K562 (cell line): Measurements from ENCODE around the gene DNAJB2. TPM values are rescaled to one million over a fixed set of nuclear protein-coding genes. Genes with fewer than 3 reads are reported as not detected.

ENCODE experiments used
- CC2D1A ChIP-seq: fragments of 450-650 bp; IDR thresholded peaks from 2 replicates; pipeline ENCODE4 v1.6.1; 2017; ENCODE audit warnings: mild to moderate bottlenecking
- CREM ChIP-seq: IDR thresholded peaks from 2 replicates; pipeline ENCODE4 v1.6.1; 2014; ENCODE audit warnings: antibody characterized with exemption, low read depth
- EP400 ChIP-seq: fragments of 450-650 bp; IDR thresholded peaks from 2 replicates; pipeline ENCODE4 v1.6.1; 2017; ENCODE audit warnings: antibody characterized with exemption, mild to moderate bottlenecking, moderate library complexity
- ESRRA ChIP-seq: fragments of 450-650 bp; IDR thresholded peaks from 2 replicates; pipeline ENCODE4 v1.6.1; 2014; ENCODE audit warnings: low read depth, mild to moderate bottlenecking, moderate library complexity, borderline replicate concordance
- L3MBTL2 ChIP-seq: fragments of 450-650 bp; IDR thresholded peaks from 2 replicates; pipeline ENCODE4 v1.6.1; 2016; ENCODE audit warnings: mild to moderate bottlenecking, moderate library complexity
- MEF2A ChIP-seq: IDR thresholded peaks from 2 replicates; pipeline ENCODE4 v1.6.1; 2011; ENCODE audit warnings: low read depth, mild to moderate bottlenecking, low read length, moderate library complexity; ENCODE audit not compliant: control insufficient read depth
- NR0B1 ChIP-seq: fragments of 450-650 bp; IDR thresholded peaks from one replicate; pipeline ENCODE4 v1.6.1; 2018; ENCODE audit warnings: mild to moderate bottlenecking, moderate library complexity; ENCODE audit not compliant: partially characterized antibody
- PHF8 ChIP-seq: fragments of 200-600 bp; sonication (generic); IDR thresholded peaks from 2 replicates; pipeline ENCODE4 v1.6.1; 2012; ENCODE audit warnings: mixed run types, mild to moderate bottlenecking, inconsistent platforms, low read length, moderate library complexity, borderline replicate concordance
- PKNOX1 ChIP-seq: fragments of 450-650 bp; IDR thresholded peaks from 2 replicates; pipeline ENCODE4 v1.6.1; 2016
- SMARCA5 ChIP-seq: fragments of 450-650 bp; IDR thresholded peaks from 2 replicates; pipeline ENCODE4 v1.6.1; 2016
- SOX6 ChIP-seq: fragments of 450-650 bp; IDR thresholded peaks from 2 replicates; pipeline ENCODE4 v1.6.1; 2014; ENCODE audit warnings: mild to moderate bottlenecking
- ZKSCAN8 ChIP-seq: fragments of 200-800 bp; sonication (Bioruptor generic); IDR thresholded peaks from 2 replicates; pipeline ENCODE4 v1.6.1; 2016; ENCODE audit warnings: missing genetic modification characterization, missing compliant biosample characterization
- ZNF561 ChIP-seq: fragments of 450-650 bp; formaldehyde crosslinking; conservative IDR thresholded peaks from 2 replicates; pipeline ENCODE4 v1.4.0; 2020; ENCODE audit warnings: mild to moderate bottlenecking, moderate library complexity
- polyA plus RNA-seq, 8 experiments: library from polyadenylated mRNA; depleted of rRNA in 4 of 8; stranded (reverse) in 5 of 8; unstranded in 3 of 8; fragments of >200 nt; fragmentation: Nextera tagmentation in 2 of 8; fragmentation: Illumina TruSeq in 1 of 8; extraction: Ambion mirVana in 2 of 8; extraction: Trizol in 1 of 8; gene quantifications; 2 replicates each; pipeline versions ENCODE4 v1.2.1 to v1.2.3, GENCODE V29; 2011 to 2014; ENCODE audit warnings: inconsistent platforms in 1 of 8, missing spikeins in 1 of 8
- total RNA-seq, 7 experiments: library from RNA; depleted of rRNA in 6 of 7; stranded (reverse); fragments of >200 nt in 6 of 7; fragmentation: Illumina TruSeq in 2 of 7; extraction: Trizol in 2 of 7; gene quantifications; 2 replicates each; pipeline versions ENCODE4 v1.2.1 to v1.2.3, GENCODE V29; 2011 to 2021; ENCODE audit warnings: low replicate concordance in 1 of 7
- TF ChIP-seq, protein P1 (sequence below): fragments of 450-650 bp; IDR thresholded peaks from 2 replicates; pipeline ENCODE4 v1.6.1; 2017; ENCODE audit warnings: antibody characterized with exemption, mild to moderate bottlenecking
- TF ChIP-seq, protein P2 (sequence below): sonication (generic); formaldehyde crosslinking; IDR thresholded peaks from 2 replicates; pipeline ENCODE4 v1.8.0; 2022; ENCODE audit warnings: mild to moderate bottlenecking, missing genetic modification reagents

DNAJB2 gene
- total and polyA plus RNA-seq, 9 of the 15 experiments (the other 6 are each of a cell fraction or from before 2014, with no cell fraction given): 0.08 to 3.0 (median 2.2) TPM; not detected in 1

- TF ChIP-seq, protein P1, sequence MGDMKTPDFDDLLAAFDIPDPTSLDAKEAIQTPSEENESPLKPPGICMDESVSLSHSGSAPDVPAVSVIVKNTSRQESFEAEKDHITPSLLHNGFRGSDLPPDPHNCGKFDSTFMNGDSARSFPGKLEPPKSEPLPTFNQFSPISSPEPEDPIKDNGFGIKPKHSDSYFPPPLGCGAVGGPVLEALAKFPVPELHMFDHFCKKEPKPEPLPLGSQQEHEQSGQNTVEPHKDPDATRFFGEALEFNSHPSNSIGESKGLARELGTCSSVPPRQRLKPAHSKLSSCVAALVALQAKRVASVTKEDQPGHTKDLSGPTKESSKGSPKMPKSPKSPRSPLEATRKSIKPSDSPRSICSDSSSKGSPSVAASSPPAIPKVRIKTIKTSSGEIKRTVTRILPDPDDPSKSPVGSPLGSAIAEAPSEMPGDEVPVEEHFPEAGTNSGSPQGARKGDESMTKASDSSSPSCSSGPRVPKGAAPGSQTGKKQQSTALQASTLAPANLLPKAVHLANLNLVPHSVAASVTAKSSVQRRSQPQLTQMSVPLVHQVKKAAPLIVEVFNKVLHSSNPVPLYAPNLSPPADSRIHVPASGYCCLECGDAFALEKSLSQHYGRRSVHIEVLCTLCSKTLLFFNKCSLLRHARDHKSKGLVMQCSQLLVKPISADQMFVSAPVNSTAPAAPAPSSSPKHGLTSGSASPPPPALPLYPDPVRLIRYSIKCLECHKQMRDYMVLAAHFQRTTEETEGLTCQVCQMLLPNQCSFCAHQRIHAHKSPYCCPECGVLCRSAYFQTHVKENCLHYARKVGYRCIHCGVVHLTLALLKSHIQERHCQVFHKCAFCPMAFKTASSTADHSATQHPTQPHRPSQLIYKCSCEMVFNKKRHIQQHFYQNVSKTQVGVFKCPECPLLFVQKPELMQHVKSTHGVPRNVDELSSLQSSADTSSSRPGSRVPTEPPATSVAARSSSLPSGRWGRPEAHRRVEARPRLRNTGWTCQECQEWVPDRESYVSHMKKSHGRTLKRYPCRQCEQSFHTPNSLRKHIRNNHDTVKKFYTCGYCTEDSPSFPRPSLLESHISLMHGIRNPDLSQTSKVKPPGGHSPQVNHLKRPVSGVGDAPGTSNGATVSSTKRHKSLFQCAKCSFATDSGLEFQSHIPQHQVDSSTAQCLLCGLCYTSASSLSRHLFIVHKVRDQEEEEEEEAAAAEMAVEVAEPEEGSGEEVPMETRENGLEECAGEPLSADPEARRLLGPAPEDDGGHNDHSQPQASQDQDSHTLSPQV: peak; percentile 91
- no peak for TF ChIP-seq MEF2A
- TF ChIP-seq, protein P2, sequence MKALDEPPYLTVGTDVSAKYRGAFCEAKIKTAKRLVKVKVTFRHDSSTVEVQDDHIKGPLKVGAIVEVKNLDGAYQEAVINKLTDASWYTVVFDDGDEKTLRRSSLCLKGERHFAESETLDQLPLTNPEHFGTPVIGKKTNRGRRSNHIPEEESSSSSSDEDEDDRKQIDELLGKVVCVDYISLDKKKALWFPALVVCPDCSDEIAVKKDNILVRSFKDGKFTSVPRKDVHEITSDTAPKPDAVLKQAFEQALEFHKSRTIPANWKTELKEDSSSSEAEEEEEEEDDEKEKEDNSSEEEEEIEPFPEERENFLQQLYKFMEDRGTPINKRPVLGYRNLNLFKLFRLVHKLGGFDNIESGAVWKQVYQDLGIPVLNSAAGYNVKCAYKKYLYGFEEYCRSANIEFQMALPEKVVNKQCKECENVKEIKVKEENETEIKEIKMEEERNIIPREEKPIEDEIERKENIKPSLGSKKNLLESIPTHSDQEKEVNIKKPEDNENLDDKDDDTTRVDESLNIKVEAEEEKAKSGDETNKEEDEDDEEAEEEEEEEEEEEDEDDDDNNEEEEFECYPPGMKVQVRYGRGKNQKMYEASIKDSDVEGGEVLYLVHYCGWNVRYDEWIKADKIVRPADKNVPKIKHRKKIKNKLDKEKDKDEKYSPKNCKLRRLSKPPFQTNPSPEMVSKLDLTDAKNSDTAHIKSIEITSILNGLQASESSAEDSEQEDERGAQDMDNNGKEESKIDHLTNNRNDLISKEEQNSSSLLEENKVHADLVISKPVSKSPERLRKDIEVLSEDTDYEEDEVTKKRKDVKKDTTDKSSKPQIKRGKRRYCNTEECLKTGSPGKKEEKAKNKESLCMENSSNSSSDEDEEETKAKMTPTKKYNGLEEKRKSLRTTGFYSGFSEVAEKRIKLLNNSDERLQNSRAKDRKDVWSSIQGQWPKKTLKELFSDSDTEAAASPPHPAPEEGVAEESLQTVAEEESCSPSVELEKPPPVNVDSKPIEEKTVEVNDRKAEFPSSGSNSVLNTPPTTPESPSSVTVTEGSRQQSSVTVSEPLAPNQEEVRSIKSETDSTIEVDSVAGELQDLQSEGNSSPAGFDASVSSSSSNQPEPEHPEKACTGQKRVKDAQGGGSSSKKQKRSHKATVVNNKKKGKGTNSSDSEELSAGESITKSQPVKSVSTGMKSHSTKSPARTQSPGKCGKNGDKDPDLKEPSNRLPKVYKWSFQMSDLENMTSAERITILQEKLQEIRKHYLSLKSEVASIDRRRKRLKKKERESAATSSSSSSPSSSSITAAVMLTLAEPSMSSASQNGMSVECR (CRISPR knock-in tag): peak; percentile 77
- peak; percentile 80; the same call in 1 of the 2 replicates for TF ChIP-seq PHF8
- no peak for TF ChIP-seq ZNF561 (CRISPR knock-in tag)
- TF ChIP-seq SOX6: peak; percentile 38; the same call in 1 of the 2 replicates
- peak; percentile 83 for TF ChIP-seq EP400
- TF ChIP-seq NR0B1: no peak
- TF ChIP-seq PKNOX1: peak; percentile 83
- no peak for TF ChIP-seq ZKSCAN8 (CRISPR knock-in tag)
- peak; percentile 63; the same call in 1 of the 2 replicates for TF ChIP-seq ESRRA
- peak; percentile 81 for TF ChIP-seq CREM
- TF ChIP-seq CC2D1A: no peak
- TF ChIP-seq L3MBTL2: peak; percentile 88
- peak; percentile 53; the same call in 1 of the 2 replicates for TF ChIP-seq SMARCA5
Observed at GRCh38 chr2:219294356-219295351, 15.5 kb downstream of the DNAJB2 start (continued).
